GM18870 (cell line): Measurements from ENCODE around the gene COQ2.
A peak's percentile ranks its signal among the peaks of the same experiment; 100 is the strongest.
"Not testable (repeated sequence)": the region's sequence is repeated elsewhere in the genome, so short reads cannot be mapped to it uniquely, and the experiment has no call there.

Experiments
- ATAC-seq: cut with Tn5 transposase; IDR thresholded peaks from one replicate; pipeline ENCODE4 v1.9.1; 2021; ENCODE audit warnings: moderate library complexity; ENCODE audit not compliant: unreplicated experiment

The COQ2 gene, protein sequence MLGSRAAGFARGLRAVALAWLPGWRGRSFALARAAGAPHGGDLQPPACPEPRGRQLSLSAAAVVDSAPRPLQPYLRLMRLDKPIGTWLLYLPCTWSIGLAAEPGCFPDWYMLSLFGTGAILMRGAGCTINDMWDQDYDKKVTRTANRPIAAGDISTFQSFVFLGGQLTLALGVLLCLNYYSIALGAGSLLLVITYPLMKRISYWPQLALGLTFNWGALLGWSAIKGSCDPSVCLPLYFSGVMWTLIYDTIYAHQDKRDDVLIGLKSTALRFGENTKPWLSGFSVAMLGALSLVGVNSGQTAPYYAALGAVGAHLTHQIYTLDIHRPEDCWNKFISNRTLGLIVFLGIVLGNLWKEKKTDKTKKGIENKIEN

DNA sequence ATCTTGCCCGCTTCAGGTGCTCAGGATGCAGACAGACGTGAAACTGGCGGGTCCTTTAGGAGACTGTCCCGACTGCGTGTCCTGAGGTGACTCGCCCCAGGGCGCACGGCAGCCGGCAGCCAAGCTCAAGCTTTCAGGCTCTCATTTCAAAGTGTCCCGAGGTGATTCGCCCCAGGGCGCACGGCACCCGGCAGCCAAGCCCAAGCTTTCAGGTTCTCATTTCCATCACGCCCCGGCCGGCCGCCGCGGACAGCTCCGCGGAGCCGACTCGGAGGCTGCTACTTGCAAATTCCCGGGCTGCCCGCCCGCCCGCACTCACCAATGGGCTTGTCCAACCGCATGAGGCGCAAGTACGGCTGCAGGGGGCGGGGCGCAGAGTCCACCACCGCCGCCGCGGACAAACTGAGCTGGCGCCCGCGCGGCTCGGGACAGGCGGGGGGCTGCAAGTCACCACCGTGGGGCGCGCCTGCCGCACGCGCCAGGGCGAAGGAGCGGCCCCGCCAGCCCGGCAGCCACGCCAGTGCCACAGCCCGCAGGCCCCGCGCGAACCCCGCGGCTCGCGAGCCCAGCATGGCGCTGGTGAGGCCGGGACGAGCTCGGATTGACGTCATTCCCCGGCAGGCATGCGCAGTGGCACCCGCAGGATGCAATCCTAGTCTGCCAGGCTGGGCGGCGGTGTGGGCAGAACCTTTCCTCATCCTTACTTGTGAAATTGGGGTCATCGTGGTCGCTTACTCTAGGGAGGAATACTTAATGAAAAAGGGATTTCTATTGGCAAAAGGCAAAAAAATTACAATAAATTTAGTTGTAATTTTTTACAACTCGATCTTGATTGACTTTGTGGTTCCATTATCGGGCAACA lies at the start of gene COQ2:
TSS of gene COQ2 (minus strand) at position 606 of the 862 bp plus-strand sequence. CDS start at position 572, 34 bp downstream.
- ATAC-seq, result peak; percentile 72

DNA sequence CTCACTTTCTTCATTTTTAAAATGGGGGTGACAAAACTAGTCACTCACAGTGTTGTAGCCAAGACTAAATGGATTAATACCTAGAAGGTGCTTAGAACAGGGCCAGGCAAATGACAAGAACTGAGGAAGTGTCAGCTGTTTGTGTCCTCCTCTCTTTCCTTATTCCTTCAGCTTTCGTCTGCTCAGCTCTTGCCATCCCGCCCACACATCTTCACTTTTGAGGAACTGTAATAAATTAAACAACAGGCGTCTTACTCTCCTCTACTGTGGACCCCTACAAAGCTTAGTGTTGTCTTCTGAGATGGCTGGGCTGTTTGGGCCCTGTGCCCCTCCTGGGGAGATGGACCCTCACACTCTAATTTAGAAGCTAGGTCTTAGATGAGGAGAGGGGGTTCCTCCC lies 47.4 kb upstream of the COQ2 start:
- no peak for ATAC-seq

GRCh38 chr4:83329521-83330110 lies 45.0 kb upstream of the COQ2 start:
- no peak for ATAC-seq

GRCh38 chr4:83328521-83329187 lies 44.1 kb upstream of the COQ2 start:
- ATAC-seq, result no peak

DNA sequence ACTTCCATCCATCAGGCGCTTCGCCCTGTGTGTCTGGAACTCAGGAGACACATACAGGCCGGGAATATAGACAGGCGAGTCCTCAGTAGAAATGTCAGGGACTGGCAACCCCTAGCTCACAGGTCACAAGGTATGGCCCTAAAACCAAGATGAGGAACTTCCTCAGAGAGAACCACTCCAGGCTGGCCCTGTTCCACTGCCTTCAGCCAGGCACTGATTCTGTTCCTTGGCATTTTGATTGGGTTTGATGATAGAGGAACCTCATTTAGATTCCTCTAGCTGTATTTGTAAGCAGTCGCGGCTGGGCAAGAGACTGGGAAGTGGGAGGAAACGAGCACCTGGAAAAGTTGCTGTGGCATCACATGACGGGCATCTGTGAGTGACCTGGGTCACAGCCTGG lies 41.9 kb upstream of the COQ2 start:
- no peak for ATAC-seq

DNA sequence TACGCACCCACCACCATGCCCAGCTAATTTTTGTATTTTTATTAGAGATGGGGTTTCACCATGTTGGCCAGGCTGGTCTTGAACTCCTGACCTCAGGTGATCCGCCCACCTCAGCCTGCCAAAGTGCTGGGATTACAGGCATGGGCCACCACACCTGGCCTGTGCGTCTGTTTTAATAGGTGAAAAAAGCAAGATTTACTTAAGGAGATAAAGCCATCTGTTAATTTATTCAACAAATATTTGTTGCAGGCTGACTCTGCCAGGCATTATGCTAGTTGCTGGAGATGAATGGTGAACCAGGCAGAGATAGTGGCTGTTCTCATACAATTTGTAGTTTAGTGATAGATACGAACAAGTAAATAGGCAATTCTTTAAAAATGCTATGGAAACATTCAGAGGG lies 40.7 kb upstream of the COQ2 start:
- ATAC-seq, result not testable (repeated sequence)

GRCh38 chr4:83323136-83323535 lies 38.5 kb upstream of the COQ2 start:
- ATAC-seq, result no peak

DNA sequence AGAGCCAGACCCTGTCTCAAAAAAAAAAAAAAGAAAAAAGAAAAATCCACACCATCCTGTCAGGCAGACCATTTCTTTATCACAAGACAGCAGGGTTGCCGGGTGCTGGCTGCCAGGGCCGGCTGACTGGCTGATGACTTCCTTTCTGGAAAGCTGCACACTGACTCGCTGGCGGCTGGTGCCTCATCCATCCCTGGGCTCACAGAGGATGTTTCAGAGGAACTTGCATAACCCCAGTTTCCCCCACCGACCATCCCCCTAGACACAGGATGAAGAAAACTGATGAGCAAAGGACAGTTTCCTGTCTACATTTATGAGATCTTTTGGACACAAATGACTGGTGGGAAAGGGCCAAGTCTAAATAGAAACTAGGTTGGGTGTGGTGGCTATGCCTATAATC lies 36.0 kb upstream of the COQ2 start:
- no peak for ATAC-seq

DNA sequence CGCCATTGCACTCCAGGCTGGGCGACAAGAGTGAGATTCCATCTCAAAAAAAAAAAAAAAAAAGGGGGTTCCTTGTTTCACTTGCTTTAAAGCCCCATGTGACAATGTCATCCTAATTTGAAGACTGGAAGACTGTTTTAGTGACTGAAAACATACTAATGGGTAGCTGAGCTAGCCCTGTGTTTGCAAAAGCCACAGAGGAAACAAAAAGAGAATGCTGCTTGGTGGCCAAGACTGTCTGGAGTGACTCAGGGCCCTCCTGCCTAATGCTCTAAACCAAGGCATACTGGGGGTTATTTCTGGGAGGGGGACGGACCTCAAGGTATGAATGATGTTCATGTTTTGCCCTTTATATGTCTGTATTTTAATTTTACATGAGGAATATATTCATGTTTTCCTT lies 34.1 kb upstream of the COQ2 start:
- ATAC-seq, result no peak

DNA sequence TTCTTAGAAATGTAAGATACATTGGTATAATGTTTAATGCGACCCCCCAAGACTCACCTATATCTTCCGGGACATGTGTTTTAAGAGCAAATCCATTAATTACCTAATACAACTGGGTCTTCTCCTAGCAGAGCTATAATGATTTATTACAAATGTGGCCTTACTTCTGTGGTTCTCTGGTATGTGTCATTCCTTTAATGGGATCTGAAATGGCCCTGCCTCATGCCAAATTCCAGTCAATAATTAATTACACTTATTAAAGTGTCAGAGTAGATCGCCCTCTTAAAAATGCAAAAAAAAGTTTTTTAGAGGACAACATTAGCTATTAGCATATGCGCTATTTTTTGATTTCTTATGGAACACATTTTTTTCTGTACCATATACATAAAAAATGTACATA lies 33.1 kb upstream of the COQ2 start:
- ATAC-seq, result no peak

- ATAC-seq, result no peak
Measured at GRCh38 chr4:83316459-83317165, 32.0 kb upstream of the COQ2 start.

GRCh38 chr4:83315341-83315870 lies 30.8 kb upstream of the COQ2 start:
- ATAC-seq, result no peak

DNA sequence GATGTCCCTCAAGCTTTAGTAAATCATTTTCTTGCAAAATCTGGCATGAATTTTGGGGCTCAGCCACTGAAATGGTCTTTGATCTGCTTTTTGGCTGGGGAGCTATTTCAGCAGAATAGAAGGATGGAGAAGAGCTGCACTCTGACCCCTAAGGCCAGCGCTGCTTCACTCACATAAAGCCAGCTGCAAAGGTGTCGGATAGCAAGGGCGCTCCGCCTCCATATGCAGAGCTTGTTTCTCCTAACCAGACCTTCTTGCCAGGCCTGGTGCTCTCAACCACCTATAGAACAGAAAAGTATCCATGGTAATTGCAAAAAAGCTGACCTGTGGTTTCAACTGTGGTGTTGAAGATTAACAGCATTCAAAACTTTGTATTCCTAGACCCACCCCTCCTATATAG lies 24.1 kb upstream of the COQ2 start:
- no peak for ATAC-seq

GRCh38 chr4:83307920-83308319 lies 23.3 kb upstream of the COQ2 start:
- ATAC-seq, result no peak

DNA sequence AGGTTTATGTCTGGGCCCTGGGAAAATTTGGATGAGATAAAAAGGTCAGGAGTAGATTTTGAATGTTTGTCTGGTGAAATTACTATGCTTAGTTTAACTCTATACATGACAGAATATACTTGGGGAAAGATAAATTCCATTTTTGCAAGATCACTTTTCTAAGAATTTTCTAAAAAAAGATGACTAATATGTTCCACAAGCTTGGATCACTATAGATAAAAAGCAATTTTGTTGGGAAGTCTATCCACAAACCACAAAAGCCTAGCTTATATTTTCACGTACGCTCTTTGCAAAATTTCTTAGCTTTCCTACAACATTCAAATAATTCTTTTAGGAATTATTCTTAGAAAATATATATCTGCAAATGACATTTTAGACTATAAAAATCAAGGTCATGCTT lies 20.6 kb upstream of the COQ2 start:
- no peak for ATAC-seq

DNA sequence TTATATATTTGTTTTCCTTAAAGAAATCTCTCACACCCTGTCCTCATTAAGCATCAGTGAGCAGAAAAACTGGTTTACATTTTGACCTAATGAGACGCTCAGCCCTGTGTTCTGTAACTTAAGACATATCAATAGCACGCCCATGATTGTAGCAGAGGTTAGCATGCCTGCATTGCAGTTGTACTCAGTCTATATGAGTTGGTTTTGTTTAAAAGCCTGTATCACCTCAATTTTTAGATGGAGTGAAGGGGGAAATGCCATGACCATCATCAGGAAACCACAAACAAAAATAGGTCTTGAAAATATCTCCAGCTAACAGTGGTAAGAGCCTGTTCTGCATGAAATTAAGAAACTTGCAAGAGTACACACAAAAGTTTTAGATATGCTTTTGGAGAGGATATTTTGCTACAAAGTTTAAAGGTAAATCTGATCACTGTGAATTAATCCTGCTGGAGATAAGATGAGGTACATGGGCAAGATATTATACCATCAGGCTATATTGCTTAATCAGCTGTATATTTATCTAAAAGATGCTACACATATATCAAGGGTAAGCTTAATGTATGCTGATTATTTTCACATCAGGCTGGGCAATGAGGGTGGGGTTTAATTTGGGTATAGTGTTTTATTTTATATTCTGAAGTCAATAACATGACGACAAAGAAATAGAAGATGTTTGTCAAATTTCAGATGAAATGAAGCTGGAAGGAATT lies 13.1 kb upstream of the COQ2 start:
- ATAC-seq, result no peak

GRCh38 chr4:83293305-83294046 lies 8.9 kb upstream of the COQ2 start:
- ATAC-seq, result no peak

DNA sequence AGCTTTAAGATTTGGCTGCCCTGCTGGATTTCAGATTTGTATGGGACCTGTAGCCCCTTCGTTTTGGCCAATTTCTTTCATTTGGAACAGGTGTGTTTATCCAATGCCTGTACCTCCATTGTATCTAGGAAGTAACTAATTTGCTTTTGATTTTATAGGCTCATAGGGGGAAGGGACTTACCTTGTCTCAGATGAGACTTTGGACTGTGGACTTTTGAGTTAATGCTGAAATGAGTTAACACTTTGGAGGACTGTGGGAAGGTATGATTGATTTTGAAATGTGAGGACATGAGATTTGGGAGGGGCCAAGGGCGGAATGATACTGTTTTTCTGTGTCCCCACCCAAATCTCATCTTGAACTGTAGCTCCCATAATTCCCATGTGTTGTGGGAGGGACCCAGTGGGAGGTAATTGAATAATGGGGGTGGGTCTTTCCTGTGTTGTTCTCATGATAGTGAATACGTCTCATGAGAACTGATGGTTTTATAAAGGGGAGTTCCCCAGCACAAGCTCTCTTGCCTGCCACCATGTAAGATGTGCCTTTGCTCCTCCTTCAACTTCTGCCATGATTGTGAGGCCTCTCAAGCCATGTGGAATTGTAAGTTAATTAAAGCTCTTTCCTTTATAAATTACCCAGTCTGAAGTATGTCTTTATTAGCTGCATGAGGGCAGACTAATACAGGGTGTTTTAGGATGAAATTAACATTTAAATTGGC lies 5.6 kb upstream of the COQ2 start:
- ATAC-seq, result not testable (repeated sequence)
